H1 (cell line): ENCODE results near the gene C17orf50. TPM values are rescaled to one million over a fixed set of nuclear protein-coding genes. Genes with fewer than 3 reads are reported as not detected.
A peak's percentile ranks its signal among the peaks of the same experiment; 100 is the strongest.

ENCODE experiments used
- CTCF ChIA-PET: fragments of 300-600 bp; sonication (Branson Sonifier 250); formaldehyde crosslinking; loops from one replicate; lab custom pipeline; 2021; ENCODE audit not compliant: partially characterized antibody; lab: Charles Lee
- POLR2A ChIA-PET: fragments of 300-600 bp; sonication (Branson Sonifier 250); formaldehyde crosslinking; loops from one replicate; lab custom pipeline; 2021; ENCODE audit warnings: inconsistent platforms; ENCODE audit not compliant: partially characterized antibody; lab: Charles Lee
- DNase-seq, 2 experiments: peaks; one replicate each; pipeline versions ENCODE4 v3.0.0 to v3.0.0-alpha.2; 2010 to 2022; ENCODE audit warnings: low spot score in 2 of 2, low read depth in 1 of 2, mixed read lengths in 1 of 2
- FAIRE-seq: peaks from 2 replicates; lab custom pipeline; 2011; peaks lifted over from hg19 to GRCh38; lab: Jason Lieb, UNC
- H2AFZ ChIP-seq: 2 replicates; pipeline ENCODE4 v1.8.1; 2012; ENCODE audit warnings: low read length, inconsistent platforms
- H2AK5ac ChIP-seq: 2 replicates; pipeline ENCODE4 v1.6.1; 2013; ENCODE audit warnings: low read depth, low read length
- H2BK120ac ChIP-seq: replicated peaks from 2 replicates; pipeline ENCODE3; 2013; ENCODE audit warnings: low read depth, low read length, inconsistent platforms
- H2BK12ac ChIP-seq: 2 replicates; pipeline ENCODE4 v1.6.1; 2013; ENCODE audit warnings: low read depth, low read length
- H2BK15ac ChIP-seq: 2 replicates; pipeline ENCODE4 v1.6.1; 2013; ENCODE audit warnings: low read length
- H2BK20ac ChIP-seq: 2 replicates; pipeline ENCODE4 v1.6.1; 2013; ENCODE audit warnings: low read length
- H2BK5ac ChIP-seq: 2 replicates; pipeline ENCODE4 v1.6.1; 2013; ENCODE audit warnings: low read depth, low read length
- H3K14ac ChIP-seq: 2 replicates; pipeline ENCODE4 v1.6.1; 2013; ENCODE audit warnings: inconsistent platforms; ENCODE audit not compliant: insufficient read length
- H3K18ac ChIP-seq: 2 replicates; pipeline ENCODE4 v1.6.1; 2013; ENCODE audit warnings: low read length; ENCODE audit errors: extremely low read depth
- H3K23ac ChIP-seq: 2 replicates; pipeline ENCODE4 v1.6.1; 2013; ENCODE audit warnings: inconsistent platforms; ENCODE audit not compliant: insufficient read length
- H3K23me2 ChIP-seq: 2 replicates; pipeline ENCODE4 v1.6.1; 2013; ENCODE audit warnings: low read depth, low read length
- H3K27ac ChIP-seq: 2 replicates; pipeline ENCODE4 v1.6.1; 2011; ENCODE audit warnings: low read depth, low read length, inconsistent platforms
- H3K27me3 ChIP-seq, 4 experiments: replicated peaks in 1 of 4; 1 replicate in 1 of 4; 2 replicates in 3 of 4; pipeline versions ENCODE4 v1.6.1 to v1.8.1; 2011 to 2013; ENCODE audit warnings: low read length in 3 of 4, mild to moderate bottlenecking in 3 of 4, inconsistent platforms in 2 of 4, mixed read lengths in 2 of 4, moderate library complexity in 1 of 4; ENCODE audit not compliant: control insufficient read depth in 3 of 4, insufficient read depth in 3 of 4; ENCODE audit errors: extremely low read depth in 1 of 4
- H3K36me3 ChIP-seq, 4 experiments: 2 replicates each; pipeline versions ENCODE4 v1.6.1 to v1.8.1; 2011 to 2013; ENCODE audit warnings: mild to moderate bottlenecking in 4 of 4, low read length in 3 of 4, moderate library complexity in 2 of 4, control low read depth in 1 of 4, inconsistent platforms in 1 of 4; ENCODE audit not compliant: insufficient read depth in 4 of 4, control insufficient read depth in 2 of 4
- H3K4ac ChIP-seq: replicated peaks from 2 replicates; pipeline ENCODE3; 2013; ENCODE audit warnings: low read length, low read depth, mixed read lengths, inconsistent platforms; ENCODE audit not compliant: insufficient read length
- H3K4me1 ChIP-seq, 4 experiments: replicated peaks in 1 of 4; 1 replicate in 1 of 4; 2 replicates in 3 of 4; pipeline versions ENCODE4 v1.6.1 to v1.8.1; 2011 to 2013; ENCODE audit warnings: low read length in 3 of 4, inconsistent platforms in 2 of 4, mixed read lengths in 1 of 4; ENCODE audit not compliant: insufficient read depth in 4 of 4, control insufficient read depth in 3 of 4
- H3K4me2 ChIP-seq, 2 experiments: 2 replicates each; pipeline versions ENCODE4 v1.6.1 to v1.8.1; 2011 to 2013; ENCODE audit warnings: low read depth in 2 of 2, low read length in 2 of 2, control low read depth in 1 of 2, inconsistent platforms in 1 of 2, mild to moderate bottlenecking in 1 of 2; ENCODE audit not compliant: insufficient read depth in 1 of 2
- H3K4me3 ChIP-seq, 4 experiments: fragments of 200-600, 300-600 bp in 1 of 4; sonication (generic), shearing (Covaris generic), sonication (Bioruptor Twin) in 1 of 4; 2 replicates each; pipeline versions ENCODE4 v1.5.1 to v1.8.1; 2011 to 2016; ENCODE audit warnings: low read length in 4 of 4, low read depth in 3 of 4, control low read depth in 2 of 4, inconsistent platforms in 2 of 4, mild to moderate bottlenecking in 2 of 4, mixed read lengths in 1 of 4, moderate library complexity in 1 of 4; ENCODE audit not compliant: insufficient read depth in 2 of 4; ENCODE audit errors: extremely low read depth in 1 of 4
- H3K56ac ChIP-seq: replicated peaks from 2 replicates; pipeline ENCODE3; 2013; ENCODE audit warnings: low read depth, mild to moderate bottlenecking, mixed read lengths, low read length, inconsistent platforms; ENCODE audit not compliant: insufficient read length
- H3K79me1 ChIP-seq: 2 replicates; pipeline ENCODE4 v1.6.1; 2013; ENCODE audit warnings: low read depth, low read length, control low read depth
- H3K79me2 ChIP-seq, 2 experiments: 2 replicates each; pipeline versions ENCODE4 v1.6.1 to v1.8.1; 2012 to 2013; ENCODE audit warnings: low read length in 2 of 2, mild to moderate bottlenecking in 2 of 2, inconsistent platforms in 1 of 2; ENCODE audit not compliant: insufficient read depth in 2 of 2, control insufficient read depth in 1 of 2
- H3K9ac ChIP-seq, 4 experiments: replicated peaks in 1 of 4; 1 replicate in 1 of 4; 2 replicates in 3 of 4; pipeline versions ENCODE4 v1.6.1 to v1.8.1; 2011 to 2013; ENCODE audit warnings: low read depth in 3 of 4, low read length in 3 of 4, control low read depth in 2 of 4, mild to moderate bottlenecking in 2 of 4, moderate library complexity in 2 of 4, inconsistent platforms in 1 of 4; ENCODE audit errors: extremely low read depth in 1 of 4
- H3K9me3 ChIP-seq, 2 experiments: 2 replicates each; pipeline versions ENCODE4 v1.6.1 to v1.8.1; 2012 to 2013; ENCODE audit warnings: mild to moderate bottlenecking in 2 of 2, moderate library complexity in 2 of 2, control low read depth in 1 of 2, inconsistent platforms in 1 of 2, low read depth in 1 of 2, low read length in 1 of 2, mixed read lengths in 1 of 2; ENCODE audit not compliant: insufficient read depth in 2 of 2
- H4K20me1 ChIP-seq, 2 experiments: replicated peaks in 1 of 2; 2 replicates each; pipeline versions ENCODE3 to v1.8.1; 2011 to 2013; ENCODE audit warnings: inconsistent platforms in 2 of 2, low read length in 2 of 2, mild to moderate bottlenecking in 1 of 2; ENCODE audit not compliant: insufficient read depth in 2 of 2, control insufficient read depth in 1 of 2
- H4K5ac ChIP-seq: 2 replicates; pipeline ENCODE4 v1.6.1; 2013; ENCODE audit warnings: low read length, low read depth, mixed read lengths, inconsistent platforms; ENCODE audit not compliant: insufficient read length
- H4K8ac ChIP-seq: 2 replicates; pipeline ENCODE4 v1.8.0; 2013; ENCODE audit warnings: mild to moderate bottlenecking, moderate library complexity, low read length, inconsistent platforms; ENCODE audit not compliant: insufficient read depth; ENCODE audit errors: extremely low read depth
- H4K91ac ChIP-seq: replicated peaks from 2 replicates; pipeline ENCODE3; 2013; ENCODE audit warnings: low read length, mixed read lengths, inconsistent platforms; ENCODE audit not compliant: insufficient read length
- ASH2L ChIP-seq: fragments of 200-600, 300-600 bp; sonication (generic); IDR thresholded peaks from one replicate; pipeline ENCODE4 v1.7.1; 2017; ENCODE audit warnings: low read length
- CHD1 ChIP-seq: IDR thresholded peaks from 2 replicates; pipeline ENCODE4 v1.6.1; 2012; ENCODE audit warnings: low read depth, low read length, improper control_type of control experiment
- EGR1 ChIP-seq: IDR thresholded peaks from 2 replicates; pipeline ENCODE4 v1.6.1; 2011; ENCODE audit warnings: low read depth, low read length, borderline replicate concordance
- JUND ChIP-seq: IDR thresholded peaks from 2 replicates; pipeline ENCODE4 v1.6.1; 2011; ENCODE audit warnings: mild to moderate bottlenecking, improper control_type of control experiment, low read length
- KDM1A ChIP-seq: fragments of 200-600, 300-600 bp; sonication (generic); IDR thresholded peaks from 2 replicates; pipeline ENCODE4 v1.7.1; 2016; ENCODE audit warnings: mild to moderate bottlenecking, low read length, borderline replicate concordance
- RBBP5 ChIP-seq: IDR thresholded peaks from 2 replicates; pipeline ENCODE4 v1.7.1; 2012; ENCODE audit warnings: low read depth, mild to moderate bottlenecking, inconsistent platforms, low read length, moderate library complexity, borderline replicate concordance
- SAP30 ChIP-seq: fragments of 300-600 bp; sonication (generic); IDR thresholded peaks from 2 replicates; pipeline ENCODE4 v1.7.1; 2012; ENCODE audit warnings: low read length, moderate library complexity, mild to moderate bottlenecking, inconsistent platforms; ENCODE audit not compliant: insufficient read depth, insufficient replicate concordance
- SP1 ChIP-seq: IDR thresholded peaks from 2 replicates; pipeline ENCODE4 v1.6.1; 2011; ENCODE audit warnings: low read depth, low read length
- TEAD4 ChIP-seq: IDR thresholded peaks from 2 replicates; pipeline ENCODE4 v1.6.1; 2012; ENCODE audit warnings: low read depth, low read length, inconsistent platforms, mixed read lengths
- YY1 ChIP-seq: IDR thresholded peaks from 2 replicates; pipeline ENCODE4 v1.6.1; 2011; ENCODE audit warnings: low read depth, mild to moderate bottlenecking, low read length
- WGBS, 2 experiments: shearing (Covaris generic) in 1 of 2; methylation state at CpG; one replicate each; pipeline versions ENCODE4 v1.1.6 to v1.1.7; 2013 to 2015; ENCODE audit warnings: low lambda C conversion rate in 2 of 2, mixed read lengths in 2 of 2, inconsistent platforms in 1 of 2, low coverage in 1 of 2, missing lambda C conversion rate in 1 of 2; ENCODE audit not compliant: insufficient replicate concordance in 2 of 2, insufficient coverage in 1 of 2, insufficient read length in 1 of 2; ENCODE audit errors: extremely low coverage in 1 of 2, missing lambda C conversion rate in 1 of 2; 5-methylcytosine and 5-hydroxymethylcytosine counted together
- polyA plus RNA-seq, 7 experiments: library from polyadenylated mRNA; depleted of rRNA in 3 of 7; stranded (reverse) in 5 of 7; unstranded in 2 of 7; fragments of >200 nt in 5 of 7; fragments of 200-250 nt in 2 of 7; gene quantifications; 1 replicate in 5 of 7; 2 replicates in 1 of 7; 4 replicates in 1 of 7; pipeline versions ENCODE4 v1.2.1 to v1.2.3, GENCODE V29; 2011 to 2013; ENCODE audit warnings: missing spikeins in 2 of 7, mixed read lengths in 2 of 7
- total RNA-seq: library from RNA; stranded (reverse); fragmentation: NEBNext Ultra II Directional; extraction: Animal tissue kit (Norgen Biotek cat#: 25700); gene quantifications from 2 replicates; pipeline ENCODE4 v1.2.1, GENCODE V29; 2021

The C17orf50 gene
- total and polyA plus RNA-seq, 2 of the 8 experiments (the other 6 are each of a cell fraction or from before 2014, with no cell fraction given) = 0.12 TPM; not detected in 1

GRCh38 chr17:35749560-35750412 lies 10.9 kb upstream of the C17orf50 start:
- Histone ChIP-seq H3K4me3 (peak overlapping the region in 3 of 4 experiments; percentile 15 to 50 (median 29); a peak in 5 of 8 replicates), H4K8ac (peak overlapping the region; percentile 88), H2BK20ac (peak overlapping the region; percentile 86; the same call in 1 of the 2 replicates), H3K56ac (no peak overlapping the region), H3K14ac (no peak overlapping the region), H3K27me3 (peaks cover 2 to 19% (median 12%) of the 10 kb centered on the region in 4 experiments; a peak in 6 of 7 replicates), H3K23me2 (no peaks in the 10 kb centered on the region), H3K4me2 (peak overlapping the region; percentile 25 to 76), H3K4ac (no peak overlapping the region), H4K91ac (peak overlapping the region; percentile 90), H2BK15ac (peak overlapping the region; percentile 95), H3K36me3 (no peaks in the 10 kb centered on the region), H3K9me3 (no peaks in the 10 kb centered on the region), H4K5ac (no peak overlapping the region), H3K79me1 (no peaks in the 10 kb centered on the region), H3K9ac (no peak overlapping the region), H3K79me2 (no peaks in the 10 kb centered on the region), H4K20me1 (no peaks in the 10 kb centered on the region), H2AK5ac (no peak overlapping the region), H3K23ac (no peak overlapping the region), H2AFZ (peak overlapping the region; percentile 93), H2BK120ac (no peak overlapping the region), H2BK5ac (peak overlapping the region; percentile 49; the same call in 1 of the 2 replicates), H3K4me1 (peaks cover 0 to 12% (median 5%) of the 10 kb centered on the region in 4 experiments; a peak in 5 of 7 replicates), H3K18ac (peak overlapping the region; percentile 83), H3K27ac (no peak overlapping the region), H2BK12ac (peak overlapping the region; percentile 39; the same call in 1 of the 2 replicates)
- ChIA-PET POLR2A (interaction anchor here (0.6 to 2.3 kb wide), 6 partner anchors 13 to 59 kb away, joined by 3 to 6 read pairs (median 6); partner anchors contain the start of gene TAF15), CTCF (interaction anchor here (0.9 to 8.4 kb wide), 14 partner anchors 9 to 153 kb away, joined by 3 to 166 read pairs (median 4); partner anchors contain the start of genes C17orf50 and TAF15)
- DNase-seq (no peak), FAIRE-seq (no peak)
- 40% methylated on average over 8 of the region's 35 CpGs; no CpG with 5 or more reads in 1 of the 2 experiments for WGBS, 2 experiments
- TF ChIP-seq CHD1 = no peak
- TF ChIP-seq TEAD4 = no peak
- TF ChIP-seq EGR1 = no peak
- TF ChIP-seq RBBP5 = no peak
- TF ChIP-seq JUND = no peak
- no peak for TF ChIP-seq SAP30
- TF ChIP-seq YY1 = no peak
- no peak for TF ChIP-seq SP1
- TF ChIP-seq ASH2L = peak; percentile 29
- TF ChIP-seq KDM1A = peak; percentile 57; the same call in 1 of the 2 replicates
